OCI-LY7 (cell line): Measurements from ENCODE around the gene USB1. TPM values are rescaled to one million over a fixed set of nuclear protein-coding genes. Genes with fewer than 3 reads are reported as not detected.

ENCODE experiments used
- BruUV-seq: library from RNA; stranded (reverse); fragments of 400-500 nt; replicated peaks from 2 replicates; lab custom pipeline; 2021; lab: Mats Ljungman, UMichigan
- CTCF ChIA-PET: fragments of 300-600 bp; sonication (Branson Sonifier 250); formaldehyde crosslinking; loops from one replicate; lab custom pipeline; 2022; ENCODE audit warnings: antibody characterized with exemption; ENCODE audit not compliant: unreplicated experiment; lab: Charles Lee
- POLR2A ChIA-PET: fragments of 300-600 bp; sonication (Branson Sonifier 250); formaldehyde crosslinking; loops from one replicate; lab custom pipeline; 2022; ENCODE audit warnings: antibody characterized with exemption; lab: Charles Lee
- DNase-seq: peaks from one replicate; pipeline ENCODE4 v3.0.0-alpha.2; 2015; ENCODE audit warnings: low spot score
- H2AFZ ChIP-seq: fragments of 200-600 bp; sonication (generic), shearing (Covaris generic); 2 replicates; pipeline ENCODE4 v1.6.1; 2014; ENCODE audit warnings: mild to moderate bottlenecking, antibody characterized with exemption, low read length, moderate library complexity
- H3K27ac ChIP-seq: fragments of 200-600 bp; sonication (generic); 2 replicates; pipeline ENCODE4 v1.5.1; 2014; ENCODE audit warnings: mixed run types, low read depth, mild to moderate bottlenecking, moderate library complexity, low read length, inconsistent platforms; ENCODE audit not compliant: poor library complexity, severe bottlenecking
- H3K36me3 ChIP-seq: fragments of 200-600 bp; sonication (generic); 2 replicates; pipeline ENCODE4 v1.6.1; 2014; ENCODE audit warnings: mild to moderate bottlenecking, antibody characterized with exemption, low read length, moderate library complexity, mixed read lengths; ENCODE audit not compliant: insufficient read depth
- H3K4me1 ChIP-seq: fragments of 200-600 bp; sonication (generic); 2 replicates; pipeline ENCODE4 v1.5.1; 2014; ENCODE audit warnings: mild to moderate bottlenecking, low read length; ENCODE audit not compliant: insufficient read depth, poor library complexity, severe bottlenecking
- H3K4me2 ChIP-seq: fragments of 200-600 bp; sonication (generic); 2 replicates; pipeline ENCODE4 v1.6.1; 2014; ENCODE audit warnings: mild to moderate bottlenecking, low read length
- H3K4me3 ChIP-seq: fragments of 200-600 bp; sonication (generic); 2 replicates; pipeline ENCODE4 v1.5.1; 2014; ENCODE audit warnings: mild to moderate bottlenecking, low read depth, low read length; ENCODE audit not compliant: poor library complexity, severe bottlenecking
- H3K79me2 ChIP-seq: fragments of 200-600 bp; sonication (generic); 2 replicates; pipeline ENCODE4 v1.6.1; 2016; ENCODE audit warnings: low read depth, mild to moderate bottlenecking, low read length, moderate library complexity, mixed read lengths; ENCODE audit not compliant: insufficient read depth
- H3K9me2 ChIP-seq: fragments of 200-600 bp; sonication (generic); 2 replicates; pipeline ENCODE4 v1.6.1; 2016; ENCODE audit warnings: mild to moderate bottlenecking, low read length, mixed read lengths; ENCODE audit not compliant: insufficient read depth
- H3K9me3 ChIP-seq: fragments of 200-600 bp; sonication (generic); 2 replicates; pipeline ENCODE4 v1.6.1; 2014; ENCODE audit warnings: mild to moderate bottlenecking, mixed run types, low read length, mixed read lengths
- H4K20me1 ChIP-seq: fragments of 200-600 bp; sonication (generic); 2 replicates; pipeline ENCODE4 v1.6.1; 2014; ENCODE audit warnings: mild to moderate bottlenecking, antibody characterized with exemption, low read length, moderate library complexity, mixed read lengths; ENCODE audit not compliant: insufficient read depth
- EZH2phosphoT487 ChIP-seq: fragments of 200-600 bp; sonication (generic); IDR thresholded peaks from 2 replicates; pipeline ENCODE4 v1.6.1; 2018; ENCODE audit warnings: low read depth, borderline replicate concordance, mild to moderate bottlenecking, mixed run types, antibody characterized with exemption, low read length, moderate library complexity, mixed read lengths
- intact Hi-C: fragments of 100-400 bp; cut with micrococcal nuclease; formaldehyde crosslinking; loops from one replicate; pipeline ENCODE4 v1.10.0; 2022; ENCODE audit not compliant: unreplicated experiment
- total RNA-seq, 2 experiments: library from RNA; depleted of rRNA in 1 of 2; stranded (reverse); fragments of >200 nt in 1 of 2; shearing (Covaris generic) in 1 of 2; gene quantifications; 2 replicates each; pipeline ENCODE4 v1.2.3, GENCODE V29; 2014 to 2022
- TF ChIP-seq, protein P1 (sequence below): fragments of 200-600 bp; sonication (generic); conservative IDR thresholded peaks from 2 replicates; pipeline ENCODE4 v1.5.1; 2014; ENCODE audit warnings: mild to moderate bottlenecking, antibody characterized with exemption, low read length, moderate library complexity, mixed read lengths

The USB1 gene
- total RNA-seq, 2 experiments from 2014 or later, result 12.5 to 48.3 TPM

DNA sequence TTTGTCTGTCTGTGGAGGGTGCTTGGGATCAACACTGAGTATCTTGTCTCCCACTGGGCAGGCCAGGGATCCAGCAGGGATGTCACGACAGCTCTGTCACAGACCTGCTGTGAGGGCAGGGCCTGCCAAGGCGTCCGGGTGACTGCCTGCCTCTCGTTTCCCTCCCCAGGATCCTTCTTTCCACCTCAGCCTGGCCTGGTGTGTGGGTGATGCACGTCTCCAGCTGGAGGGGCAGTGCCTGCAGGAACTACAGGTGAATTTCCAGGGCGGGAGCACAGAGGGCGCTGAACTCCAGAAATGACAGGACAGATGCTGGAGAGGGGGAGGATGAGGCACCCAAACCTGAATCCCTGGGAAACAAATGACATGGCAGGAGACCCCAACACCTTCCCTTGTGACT is 17.6 kb downstream of the USB1 start:
- Histone ChIP-seq H3K27ac (no peak overlapping the region), H3K9me3 (no peaks in the 10 kb centered on the region), H3K4me2 (no peak overlapping the region), H2AFZ (no peak overlapping the region), H3K79me2 (no peaks in the 10 kb centered on the region), H3K4me3 (no peak overlapping the region), H4K20me1 (no peaks in the 10 kb centered on the region), H3K9me2 (no peaks in the 10 kb centered on the region), H3K4me1 (peaks cover 8% of the 10 kb centered on the region), H3K36me3 (peaks cover 9% of the 10 kb centered on the region; the same call in 1 of the 2 replicates)
- intact Hi-C loops, result no loop called here
- no peak for DNase-seq
- ChIA-PET POLR2A (no interaction called here), CTCF (no interaction called here)
- no TSS peak for BruUV-seq
- TF ChIP-seq, protein P1, sequence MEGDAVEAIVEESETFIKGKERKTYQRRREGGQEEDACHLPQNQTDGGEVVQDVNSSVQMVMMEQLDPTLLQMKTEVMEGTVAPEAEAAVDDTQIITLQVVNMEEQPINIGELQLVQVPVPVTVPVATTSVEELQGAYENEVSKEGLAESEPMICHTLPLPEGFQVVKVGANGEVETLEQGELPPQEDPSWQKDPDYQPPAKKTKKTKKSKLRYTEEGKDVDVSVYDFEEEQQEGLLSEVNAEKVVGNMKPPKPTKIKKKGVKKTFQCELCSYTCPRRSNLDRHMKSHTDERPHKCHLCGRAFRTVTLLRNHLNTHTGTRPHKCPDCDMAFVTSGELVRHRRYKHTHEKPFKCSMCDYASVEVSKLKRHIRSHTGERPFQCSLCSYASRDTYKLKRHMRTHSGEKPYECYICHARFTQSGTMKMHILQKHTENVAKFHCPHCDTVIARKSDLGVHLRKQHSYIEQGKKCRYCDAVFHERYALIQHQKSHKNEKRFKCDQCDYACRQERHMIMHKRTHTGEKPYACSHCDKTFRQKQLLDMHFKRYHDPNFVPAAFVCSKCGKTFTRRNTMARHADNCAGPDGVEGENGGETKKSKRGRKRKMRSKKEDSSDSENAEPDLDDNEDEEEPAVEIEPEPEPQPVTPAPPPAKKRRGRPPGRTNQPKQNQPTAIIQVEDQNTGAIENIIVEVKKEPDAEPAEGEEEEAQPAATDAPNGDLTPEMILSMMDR, result peak; percentile 35
- TF ChIP-seq EZH2phosphoT487, result no peak

- Histone ChIP-seq H3K27ac (no peak overlapping the region), H3K79me2 (no peaks in the 10 kb centered on the region), H2AFZ (no peak overlapping the region), H3K9me3 (no peaks in the 10 kb centered on the region), H3K4me3 (no peak overlapping the region), H4K20me1 (no peaks in the 10 kb centered on the region), H3K36me3 (peaks cover 7% of the 10 kb centered on the region; the same call in 1 of the 2 replicates), H3K9me2 (no peaks in the 10 kb centered on the region), H3K4me2 (no peak overlapping the region), H3K4me1 (peaks cover 8% of the 10 kb centered on the region)
- ChIA-PET POLR2A (no interaction called here), CTCF (no interaction called here)
- TF ChIP-seq, protein P1, result no peak
- TF ChIP-seq EZH2phosphoT487, result no peak
- intact Hi-C loops, result loop anchor here (1.0 kb wide), 1 partner anchor 102 kb away; no protein-coding TSS in a partner anchor
- no TSS peak for BruUV-seq
- DNase-seq, result peak; percentile 13
Observed at GRCh38 chr16:58019866-58020538, 18.8 kb downstream of the USB1 start.
